Smooth muscle cell (in vitro differentiated cells): ENCODE results near the gene DNAJC5. TPM values are rescaled to one million over a fixed set of nuclear protein-coding genes. Genes with fewer than 3 reads are reported as not detected.
A peak's percentile ranks its signal among the peaks of the same experiment; 100 is the strongest.

Experiments
- DNase-seq: peaks from one replicate; lab custom pipeline; 2025; ENCODE audit not compliant: unreplicated experiment; lab: John Stamatoyannopoulos, UW
- H2AFZ ChIP-seq: fragments of 200-600 bp; sonication (generic); 2 replicates; pipeline ENCODE4 v1.6.0; 2016; ENCODE audit warnings: antibody characterized with exemption, low read depth, mild to moderate bottlenecking
- H3F3A ChIP-seq: fragments of 200-600 bp; sonication (generic); 2 replicates; pipeline ENCODE4 v1.6.0; 2017; ENCODE audit warnings: antibody characterized with exemption, low read depth
- H3K27ac ChIP-seq: fragments of 200-600 bp; sonication (generic); 2 replicates; pipeline ENCODE4 v1.5.1; 2016; ENCODE audit warnings: low read depth, mild to moderate bottlenecking
- H3K27me3 ChIP-seq: fragments of 200-600 bp; sonication (generic); 2 replicates; pipeline ENCODE4 v1.6.1; 2016; ENCODE audit warnings: low read depth, mild to moderate bottlenecking
- H3K36me3 ChIP-seq: fragments of 200-600 bp; sonication (generic); 2 replicates; pipeline ENCODE4 v1.5.1; 2016; ENCODE audit warnings: low read depth
- H3K4me1 ChIP-seq: fragments of 200-600 bp; sonication (generic); 2 replicates; pipeline ENCODE4 v1.5.1; 2016; ENCODE audit warnings: low read depth
- H3K4me2 ChIP-seq: fragments of 200-600 bp; sonication (generic); 2 replicates; pipeline ENCODE4 v1.6.0; 2016; ENCODE audit warnings: mild to moderate bottlenecking
- H3K4me3 ChIP-seq: fragments of 200-600 bp; sonication (generic); 2 replicates; pipeline ENCODE4 v1.5.1; 2016; ENCODE audit warnings: mild to moderate bottlenecking
- H3K79me2 ChIP-seq: fragments of 200-600 bp; sonication (generic); 2 replicates; pipeline ENCODE4 v1.6.0; 2016; ENCODE audit warnings: low read depth, mild to moderate bottlenecking
- H3K9ac ChIP-seq: fragments of 200-600 bp; sonication (generic); 2 replicates; pipeline ENCODE4 v1.6.0; 2016; ENCODE audit warnings: low read depth
- H3K9me3 ChIP-seq: fragments of 200-600 bp; sonication (generic); replicated peaks from 2 replicates; pipeline ENCODE4 v1.5.1; 2016; ENCODE audit warnings: low read depth
- H4K20me1 ChIP-seq: fragments of 200-600 bp; sonication (generic); 2 replicates; pipeline ENCODE4 v1.6.0; 2016; ENCODE audit warnings: low read depth
- CTCF ChIP-seq: fragments of 200-600 bp; sonication (generic); IDR thresholded peaks from 2 replicates; pipeline ENCODE4 v1.5.1; 2017; ENCODE audit warnings: borderline replicate concordance, mild to moderate bottlenecking, antibody characterized with exemption; ENCODE audit not compliant: insufficient read depth, poor library complexity, severe bottlenecking
- WGBS: methylation state at CpG from one replicate; pipeline ENCODE4 v1.1.7; 2016; ENCODE audit warnings: low lambda C conversion rate; 5-methylcytosine and 5-hydroxymethylcytosine counted together
- polyA plus RNA-seq: library from polyadenylated mRNA; unstranded; fragments of >200 nt; fragmentation: Nextera tagmentation; extraction: Ambion mirVana; gene quantifications from 2 replicates; pipeline ENCODE4 v1.2.1, GENCODE V29; 2016
- total RNA-seq: library from RNA; depleted of rRNA; stranded (reverse); fragments of >200 nt; gene quantifications from 2 replicates; pipeline ENCODE4 v1.2.3, GENCODE V29; 2014

DNAJC5 gene, protein sequence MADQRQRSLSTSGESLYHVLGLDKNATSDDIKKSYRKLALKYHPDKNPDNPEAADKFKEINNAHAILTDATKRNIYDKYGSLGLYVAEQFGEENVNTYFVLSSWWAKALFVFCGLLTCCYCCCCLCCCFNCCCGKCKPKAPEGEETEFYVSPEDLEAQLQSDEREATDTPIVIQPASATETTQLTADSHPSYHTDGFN
- total RNA-seq: 21.1 and 24.5 TPM in 2 replicates
- 8.7 TPM in 2 replicates for polyA plus RNA-seq

- Histone ChIP-seq H4K20me1 (peaks cover 75% of the 10 kb centered on the region), H3K36me3 (no peaks in the 10 kb centered on the region), H3K27ac (peak within 1 kb of the TSS; percentile 61), H3K4me3 (peak within 1 kb of the TSS; percentile 58), H3K4me2 (peak within 1 kb of the TSS; percentile 90), H3K9me3 (no peaks in the 10 kb centered on the region), H3K4me1 (peaks cover 10% of the 10 kb centered on the region), H3K9ac (peak within 1 kb of the TSS; percentile 45), H3K79me2 (peaks cover 42% of the 10 kb centered on the region), H2AFZ (no peak within 1 kb of the TSS), H3K27me3 (no peaks in the 10 kb centered on the region), H3F3A (peaks cover 42% of the 10 kb centered on the region)
- WGBS: under 1% methylated on average over 40 of the region's 82 CpGs
- TF ChIP-seq CTCF: no peak
- DNase-seq: peak; percentile 77
These were observed at the start of gene DNAJC5 for GRCh38 chr20:63894358-63895201. Gene DNAJC5, plus strand, starts transcription at chr20:63895126. Its CDS starts 33,220 bp downstream, at chr20:63928346.

GRCh38 chr20:63846128-63846771 is 48.7 kb upstream of the DNAJC5 start:
- DNase-seq: no peak

DNA sequence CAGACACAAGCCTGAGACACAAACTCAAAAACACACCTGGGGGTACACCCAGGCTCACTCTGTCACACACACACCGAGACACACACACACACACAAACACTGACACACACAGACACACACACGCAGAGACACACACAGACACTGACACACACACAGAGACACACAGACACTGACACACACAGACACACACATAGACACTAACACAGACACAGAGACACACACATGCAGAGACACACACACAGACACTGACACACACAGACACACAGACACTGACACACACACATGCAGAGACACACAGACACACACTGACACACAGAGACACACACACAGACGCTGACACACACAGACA is 48.1 kb upstream of the DNAJC5 start:
- H3K79me2 ChIP-seq: no peaks in the 10 kb centered on the region
- no peak overlapping the region for H3K9ac ChIP-seq
- H3K4me3 ChIP-seq: no peak overlapping the region
- TF ChIP-seq CTCF: no peak
- H3K27me3 ChIP-seq: no peaks in the 10 kb centered on the region
- no peaks in the 10 kb centered on the region for H3K36me3 ChIP-seq
- no peak overlapping the region for H3K27ac ChIP-seq
- WGBS: 70% methylated on average over 3 of the region's 3 CpGs
- H2AFZ ChIP-seq: no peak overlapping the region
- no peaks in the 10 kb centered on the region for H3K9me3 ChIP-seq
- peak overlapping the region; percentile 87 for H3K4me2 ChIP-seq
- H3K4me1 ChIP-seq: peaks cover 23% of the 10 kb centered on the region
- no peaks in the 10 kb centered on the region for H3F3A ChIP-seq
- no peaks in the 10 kb centered on the region for H4K20me1 ChIP-seq
- no peak for DNase-seq

More at GRCh38 chr20:63846128-63846771, 48.7 kb upstream of the DNAJC5 start:
- H3K36me3 ChIP-seq: no peaks in the 10 kb centered on the region
- no peaks in the 10 kb centered on the region for H3K9me3 ChIP-seq
- no peaks in the 10 kb centered on the region for H3F3A ChIP-seq
- TF ChIP-seq CTCF: no peak
- WGBS: 5% methylated on average over 16 of the region's 24 CpGs
- H3K27ac ChIP-seq: no peak overlapping the region
- no peaks in the 10 kb centered on the region for H3K27me3 ChIP-seq
- H3K9ac ChIP-seq: no peak overlapping the region
- H3K4me3 ChIP-seq: peak overlapping the region; percentile 35
- H2AFZ ChIP-seq: peak overlapping the region; percentile 72
- no peaks in the 10 kb centered on the region for H4K20me1 ChIP-seq
- H3K4me1 ChIP-seq: peaks cover 23% of the 10 kb centered on the region
- no peaks in the 10 kb centered on the region for H3K79me2 ChIP-seq
- peak overlapping the region; percentile 87 for H3K4me2 ChIP-seq
